PC-3 (cell line): ENCODE measurements around the gene EXD3. TPM values are rescaled to one million over a fixed set of nuclear protein-coding genes. Genes with fewer than 3 reads are reported as not detected.
A peak's percentile ranks its signal among the peaks of the same experiment; 100 is the strongest.

Source experiments
- ATAC-seq: fragments of 200-7000 bp; cut with Tn5 transposase; 2 replicates; pipeline ENCODE4 v1.9.1; 2020; ENCODE audit warnings: mild to moderate bottlenecking, moderate library complexity
- BruUV-seq: library from RNA; stranded (reverse); fragments of 400-500 nt; replicated peaks from 2 replicates; lab custom pipeline; 2021; lab: Mats Ljungman, UMichigan
- CTCF ChIA-PET: fragments of 300-600 bp; sonication (Branson Sonifier 250); formaldehyde crosslinking; loops from one replicate; lab custom pipeline; 2022; ENCODE audit warnings: antibody characterized with exemption; lab: Charles Lee
- POLR2A ChIA-PET: fragments of 300-600 bp; sonication (Branson Sonifier 250); formaldehyde crosslinking; loops from one replicate; lab custom pipeline; 2022; ENCODE audit warnings: antibody characterized with exemption; ENCODE audit not compliant: unreplicated experiment; lab: Charles Lee
- DNase-seq: peaks from one replicate; pipeline ENCODE4 v3.0.0-alpha.2; 2015
- H2AFZ ChIP-seq: fragments of 300-600 bp; sonication (generic); 2 replicates; pipeline ENCODE4 v1.6.0; 2016; ENCODE audit warnings: antibody characterized with exemption, low read length
- H3F3A ChIP-seq: fragments of 300-600 bp; sonication (generic); one replicate; pipeline ENCODE4 v1.6.0; 2017; ENCODE audit warnings: antibody characterized with exemption, low read length, control low read depth, mild to moderate bottlenecking; ENCODE audit not compliant: unreplicated experiment
- H3K27ac ChIP-seq: fragments of 300-600 bp; sonication (generic); 2 replicates; pipeline ENCODE4 v1.5.1; 2016; ENCODE audit warnings: mild to moderate bottlenecking, low read length
- H3K27me3 ChIP-seq: fragments of 300-600 bp; sonication (generic); 2 replicates; pipeline ENCODE4 v1.6.1; 2016; ENCODE audit warnings: low read length, mixed read lengths
- H3K36me3 ChIP-seq: fragments of 300-600 bp; sonication (generic); 2 replicates; pipeline ENCODE4 v1.6.1; 2016; ENCODE audit warnings: low read depth, mixed run types, low read length, mixed read lengths
- H3K4me1 ChIP-seq: fragments of 300-600 bp; sonication (generic); 2 replicates; pipeline ENCODE4 v1.5.1; 2016; ENCODE audit warnings: low read length; ENCODE audit not compliant: insufficient read depth
- H3K4me2 ChIP-seq: fragments of 300-600 bp; sonication (generic); 2 replicates; pipeline ENCODE4 v1.6.0; 2016; ENCODE audit warnings: low read length
- H3K4me3 ChIP-seq: fragments of 300-600 bp; sonication (generic); 2 replicates; pipeline ENCODE4 v1.5.1; 2016; ENCODE audit warnings: mild to moderate bottlenecking, low read length, mixed read lengths
- H3K79me2 ChIP-seq: fragments of 300-600 bp; sonication (generic); 2 replicates; pipeline ENCODE4 v1.6.1; 2017; ENCODE audit warnings: low read length, mixed read lengths
- H3K9ac ChIP-seq: fragments of 300-600 bp; sonication (generic); 2 replicates; pipeline ENCODE4 v1.6.0; 2016; ENCODE audit warnings: mild to moderate bottlenecking, low read length
- H3K9me2 ChIP-seq: fragments of 300-600 bp; sonication (generic); replicated peaks from 2 replicates; pipeline ENCODE4 v1.6.1; 2016; ENCODE audit warnings: mixed run types, low read length, mixed read lengths
- H3K9me3 ChIP-seq: fragments of 300-600 bp; sonication (generic); 2 replicates; pipeline ENCODE4 v1.6.1; 2016; ENCODE audit warnings: low read length, mixed read lengths
- H4K20me1 ChIP-seq: fragments of 300-600 bp; sonication (generic); 2 replicates; pipeline ENCODE4 v1.6.1; 2016; ENCODE audit warnings: low read length, mixed read lengths
- CTCF ChIP-seq: fragments of 300-600 bp; sonication (generic); conservative IDR thresholded peaks from 2 replicates; pipeline ENCODE4 v1.5.1; 2017; ENCODE audit warnings: antibody characterized with exemption, low read depth, mild to moderate bottlenecking, low read length
- EZH2 ChIP-seq: fragments of 300-600 bp; sonication (generic); IDR thresholded peaks from one replicate; pipeline ENCODE4 v1.6.1; 2017; ENCODE audit warnings: antibody characterized with exemption, mild to moderate bottlenecking, low read length; ENCODE audit not compliant: unreplicated experiment
- EZH2phosphoT487 ChIP-seq: fragments of 300-600 bp; sonication (generic); IDR thresholded peaks from 2 replicates; pipeline ENCODE4 v1.6.1; 2018; ENCODE audit warnings: mild to moderate bottlenecking, antibody characterized with exemption, low read length, borderline replicate concordance
- intact Hi-C: fragments of 100-400 bp; cut with micrococcal nuclease; formaldehyde crosslinking; loops from 2 replicates; pipeline ENCODE4 v1.9.0; 2023
- total RNA-seq: library from RNA; depleted of rRNA; stranded (reverse); fragments of >200 nt; gene quantifications from 2 replicates; pipeline ENCODE4 v1.2.3, GENCODE V29; 2014

The EXD3 gene
- total RNA-seq, 1 experiment from 2014 or later = 1.9 TPM

- H3K4me3 ChIP-seq = no peak overlapping the region
- H3K27ac ChIP-seq = no peak overlapping the region
- DNase-seq (no peak), ATAC-seq (no peak)
- peaks cover 4% of the 10 kb centered on the region; the same call in 1 of the 2 replicates for H3K4me1 ChIP-seq
- H3K9me2 ChIP-seq = no peaks in the 10 kb centered on the region
- no TSS peak for BruUV-seq
- no peaks in the 10 kb centered on the region for H3K9me3 ChIP-seq
- H3K4me2 ChIP-seq = no peak overlapping the region
- H3K36me3 ChIP-seq = no peaks in the 10 kb centered on the region
- no peaks in the 10 kb centered on the region for H4K20me1 ChIP-seq
- H2AFZ ChIP-seq = no peak overlapping the region
- intact Hi-C loops = no loop called here
- H3F3A ChIP-seq = no peaks in the 10 kb centered on the region
- H3K9ac ChIP-seq = no peak overlapping the region
- no peak for TF ChIP-seq EZH2
- no peak for TF ChIP-seq EZH2phosphoT487
- TF ChIP-seq CTCF = no peak
- CTCF ChIA-PET = no interaction called here
- POLR2A ChIA-PET = no interaction called here
- peaks cover 13% of the 10 kb centered on the region; the same call in 1 of the 2 replicates for H3K79me2 ChIP-seq
- H3K27me3 ChIP-seq = no peaks in the 10 kb centered on the region
Measured at GRCh38 chr9:137454597-137455358, 31.8 kb upstream of the EXD3 start.

GRCh38 chr9:137454145-137454596 lies 31.2 kb upstream of the EXD3 start:
- no TSS peak for BruUV-seq
- H3K27ac ChIP-seq = no peak overlapping the region
- no peak overlapping the region for H2AFZ ChIP-seq
- TF ChIP-seq EZH2 (no peak), CTCF (no peak), EZH2phosphoT487 (no peak)
- H3K4me1 ChIP-seq = no peaks in the 10 kb centered on the region
- no peaks in the 10 kb centered on the region for H4K20me1 ChIP-seq
- peaks cover 13% of the 10 kb centered on the region; the same call in 1 of the 2 replicates for H3K79me2 ChIP-seq
- ATAC-seq (no peak), DNase-seq (no peak)
- H3K36me3 ChIP-seq = no peaks in the 10 kb centered on the region
- H3K9me3 ChIP-seq = no peaks in the 10 kb centered on the region
- no peak overlapping the region for H3K4me2 ChIP-seq
- intact Hi-C loops = no loop called here
- no peaks in the 10 kb centered on the region for H3K9me2 ChIP-seq
- no peaks in the 10 kb centered on the region for H3K27me3 ChIP-seq
- no peak overlapping the region for H3K9ac ChIP-seq
- CTCF ChIA-PET = no interaction called here
- no peak overlapping the region for H3K4me3 ChIP-seq
- H3F3A ChIP-seq = no peaks in the 10 kb centered on the region
- POLR2A ChIA-PET = no interaction called here

GRCh38 chr9:137453643-137454081 lies 30.7 kb upstream of the EXD3 start:
- Histone ChIP-seq H3K79me2 (peaks cover 12% of the 10 kb centered on the region; the same call in 1 of the 2 replicates), H3F3A (no peaks in the 10 kb centered on the region), H3K9me3 (no peaks in the 10 kb centered on the region), H3K9ac (no peak overlapping the region), H3K36me3 (no peaks in the 10 kb centered on the region), H3K27me3 (no peaks in the 10 kb centered on the region), H3K9me2 (no peaks in the 10 kb centered on the region), H2AFZ (no peak overlapping the region), H4K20me1 (no peaks in the 10 kb centered on the region), H3K4me3 (no peak overlapping the region), H3K27ac (no peak overlapping the region), H3K4me1 (no peaks in the 10 kb centered on the region), H3K4me2 (no peak overlapping the region)
- CTCF ChIA-PET = no interaction called here
- intact Hi-C loops = no loop called here
- DNase-seq (peak; percentile 19), ATAC-seq (0 out of 2 replicates have a peak, but pooled peaks have one; percentile 21)
- no TSS peak for BruUV-seq
- POLR2A ChIA-PET = no interaction called here
- TF ChIP-seq EZH2 (no peak), EZH2phosphoT487 (no peak), CTCF (no peak)
